Measurements from ENCODE around the gene NOL12.
A peak's percentile ranks its signal among the peaks of the same experiment; 100 is the strongest.

NOL12 gene

DNA sequence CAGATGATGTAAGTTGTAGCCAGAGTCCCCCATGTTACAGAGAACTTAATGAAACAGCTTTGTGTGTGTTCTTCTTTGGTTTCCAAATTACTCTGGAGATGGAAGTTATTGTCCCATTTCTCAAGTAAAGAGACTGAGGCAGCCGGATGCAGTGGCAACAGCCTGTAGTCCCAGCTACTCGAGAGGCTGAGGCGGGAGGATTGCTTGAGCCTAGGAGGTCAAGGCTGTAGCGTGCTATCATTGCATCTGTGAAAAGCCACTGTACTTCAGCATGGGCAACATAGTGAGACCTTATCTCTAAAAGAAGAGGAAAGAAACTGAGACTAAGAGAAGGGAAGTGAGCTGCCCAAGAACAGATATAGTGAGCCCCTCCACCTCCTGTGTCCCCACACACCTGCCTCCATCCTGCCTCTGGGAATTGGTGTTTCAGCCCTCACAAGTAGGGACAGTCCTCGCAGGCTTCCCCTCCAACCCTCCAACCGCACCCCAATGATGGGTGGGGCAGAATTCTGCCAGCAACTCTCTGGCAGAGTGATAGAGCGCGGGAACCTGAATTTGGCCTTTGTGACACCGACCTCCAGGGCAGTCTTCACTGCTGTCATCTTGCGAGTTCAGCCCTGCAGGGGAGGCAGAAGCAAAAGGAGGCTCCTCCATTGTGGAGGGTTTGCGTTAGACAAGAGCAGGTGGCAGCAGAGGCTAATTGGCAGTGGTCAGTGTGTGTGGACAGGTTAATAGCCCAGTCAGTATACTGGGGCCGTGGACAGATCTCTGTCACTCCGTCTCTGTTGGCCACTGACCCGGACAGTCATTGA lies 26.0 kb upstream of the NOL12 start:
- TF ChIP-seq, protein P1, sequence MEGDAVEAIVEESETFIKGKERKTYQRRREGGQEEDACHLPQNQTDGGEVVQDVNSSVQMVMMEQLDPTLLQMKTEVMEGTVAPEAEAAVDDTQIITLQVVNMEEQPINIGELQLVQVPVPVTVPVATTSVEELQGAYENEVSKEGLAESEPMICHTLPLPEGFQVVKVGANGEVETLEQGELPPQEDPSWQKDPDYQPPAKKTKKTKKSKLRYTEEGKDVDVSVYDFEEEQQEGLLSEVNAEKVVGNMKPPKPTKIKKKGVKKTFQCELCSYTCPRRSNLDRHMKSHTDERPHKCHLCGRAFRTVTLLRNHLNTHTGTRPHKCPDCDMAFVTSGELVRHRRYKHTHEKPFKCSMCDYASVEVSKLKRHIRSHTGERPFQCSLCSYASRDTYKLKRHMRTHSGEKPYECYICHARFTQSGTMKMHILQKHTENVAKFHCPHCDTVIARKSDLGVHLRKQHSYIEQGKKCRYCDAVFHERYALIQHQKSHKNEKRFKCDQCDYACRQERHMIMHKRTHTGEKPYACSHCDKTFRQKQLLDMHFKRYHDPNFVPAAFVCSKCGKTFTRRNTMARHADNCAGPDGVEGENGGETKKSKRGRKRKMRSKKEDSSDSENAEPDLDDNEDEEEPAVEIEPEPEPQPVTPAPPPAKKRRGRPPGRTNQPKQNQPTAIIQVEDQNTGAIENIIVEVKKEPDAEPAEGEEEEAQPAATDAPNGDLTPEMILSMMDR (IDR thresholded peaks at IDR 0.05; ENCODE audit: control extremely low read depth, extremely low read depth, low read depth, missing control alignments), result no peak
- CTCF ChIA-PET, result interaction anchor here (1.2 to 21.9 kb wide), 10 partner anchors 10 to 204 kb away, joined by 3 to 315 read pairs (median 9); partner anchors contain the start of genes GGA1, LGALS1 and NOL12
- no peak for DNase-seq (ENCODE audit: extremely low spot score)
- POLR2A ChIA-PET, result interaction anchor here (5.5 kb wide), 1 partner anchor 16 kb away, joined by 39 read pairs; the partner anchor contains the start of gene LGALS1

- ChIA-PET CTCF (interaction anchor here (1.2 to 21.9 kb wide), 8 partner anchors 10 to 203 kb away, joined by 3 to 315 read pairs (median 18); partner anchors contain the start of genes LGALS1 and NOL12), POLR2A (interaction anchor here (5.5 kb wide), 1 partner anchor 15 kb away, joined by 39 read pairs; the partner anchor contains the start of gene LGALS1)
- TF ChIP-seq, protein P1 (IDR thresholded peaks at IDR 0.05; ENCODE audit: control extremely low read depth, extremely low read depth, low read depth, missing control alignments), result no peak
These were observed 25.5 kb upstream of the NOL12 start for GRCh38 chr22:37660709-37661045.

GRCh38 chr22:37661160-37661924 lies 24.8 kb upstream of the NOL12 start:
- CTCF ChIA-PET, result interaction anchor here (0.8 to 21.9 kb wide), 13 partner anchors 9 to 202 kb away, joined by 3 to 315 read pairs (median 4); partner anchors contain the start of genes LGALS1 and NOL12
- POLR2A ChIA-PET, result interaction anchor here (0.6 to 5.5 kb wide), 3 partner anchors 8 to 15 kb away, joined by 3 to 39 read pairs (median 4); partner anchors contain the start of gene LGALS1
- TF ChIP-seq, protein P1 (IDR thresholded peaks at IDR 0.05; ENCODE audit: control extremely low read depth, extremely low read depth, low read depth, missing control alignments), result peak; percentile 77
- no peak for DNase-seq (ENCODE audit: extremely low spot score)

More at GRCh38 chr22:37660709-37661045, 25.5 kb upstream of the NOL12 start:
- DNase-seq (ENCODE audit: extremely low spot score), result no peak

DNA sequence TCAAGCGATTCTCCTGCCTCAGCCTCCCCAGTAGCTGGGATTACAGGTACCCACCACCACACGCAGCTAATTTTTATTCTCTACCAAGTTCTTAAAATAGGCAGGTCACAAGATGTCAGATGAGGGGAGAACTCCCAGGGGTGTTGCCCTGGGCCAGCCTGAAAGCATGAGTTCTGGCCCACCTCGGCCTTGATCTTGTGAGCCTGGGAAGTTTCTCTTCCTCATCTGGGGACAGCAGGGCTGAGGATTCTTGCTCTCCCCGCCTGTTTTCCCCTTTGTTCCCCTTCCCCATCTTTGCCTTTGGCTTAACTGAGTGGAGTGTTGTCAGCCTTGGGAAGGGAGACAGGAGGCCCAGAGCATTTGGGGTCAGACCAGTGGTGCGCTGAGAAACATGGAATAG lies 24.1 kb upstream of the NOL12 start:
- CTCF ChIA-PET, result interaction anchor here (0.9 to 21.9 kb wide), 10 partner anchors 10 to 202 kb away, joined by 3 to 315 read pairs (median 9); partner anchors contain the start of genes LGALS1 and NOL12
- DNase-seq (ENCODE audit: extremely low spot score), result no peak
- TF ChIP-seq, protein P1 (IDR thresholded peaks at IDR 0.05; ENCODE audit: control extremely low read depth, extremely low read depth, low read depth, missing control alignments), result no peak
- POLR2A ChIA-PET, result interaction anchor here (0.9 to 5.5 kb wide), 2 partner anchors 9 to 14 kb away, joined by 3 to 39 read pairs; partner anchors contain the start of gene LGALS1

GRCh38 chr22:37663521-37664140 lies 22.5 kb upstream of the NOL12 start:
- ChIA-PET POLR2A (interaction anchor here (0.6 kb wide), 2 partner anchors 20 to 541 kb away, joined by 3 to 5 read pairs; no protein-coding TSS in a partner anchor), CTCF (interaction anchor here (1.5 to 21.9 kb wide), 5 partner anchors 8 to 57 kb away, joined by 5 to 315 read pairs (median 78); partner anchors contain the start of genes LGALS1 and NOL12)
- TF ChIP-seq, protein P1 (IDR thresholded peaks at IDR 0.05; ENCODE audit: control extremely low read depth, extremely low read depth, low read depth, missing control alignments), result no peak
- DNase-seq (ENCODE audit: extremely low spot score), result no peak

Measured in GM10248 (cell line).